Daoy (cell line): ENCODE data around the gene TTLL9. TPM values are rescaled to one million over a fixed set of nuclear protein-coding genes. Genes with fewer than 3 reads are reported as not detected.
"Not testable (repeated sequence)": the region's sequence is repeated elsewhere in the genome, so short reads cannot be mapped to it uniquely, and the experiment has no call there.

Experiments used
- DNase-seq: peaks from one replicate; pipeline ENCODE4 v3.0.0-alpha.2; 2015; ENCODE audit warnings: low read depth
- total RNA-seq: library from RNA; depleted of rRNA; stranded (reverse); fragments of >200 nt; shearing (Covaris generic); gene quantifications from 2 replicates; pipeline ENCODE4 v1.2.3, GENCODE V29; 2014

Gene TTLL9
- total RNA-seq, 1 experiment from 2014 or later: 1.5 TPM

- not testable (repeated sequence) for DNase-seq
Measured at GRCh38 chr20:31917962-31918412, 47.6 kb downstream of the TTLL9 start.

DNA sequence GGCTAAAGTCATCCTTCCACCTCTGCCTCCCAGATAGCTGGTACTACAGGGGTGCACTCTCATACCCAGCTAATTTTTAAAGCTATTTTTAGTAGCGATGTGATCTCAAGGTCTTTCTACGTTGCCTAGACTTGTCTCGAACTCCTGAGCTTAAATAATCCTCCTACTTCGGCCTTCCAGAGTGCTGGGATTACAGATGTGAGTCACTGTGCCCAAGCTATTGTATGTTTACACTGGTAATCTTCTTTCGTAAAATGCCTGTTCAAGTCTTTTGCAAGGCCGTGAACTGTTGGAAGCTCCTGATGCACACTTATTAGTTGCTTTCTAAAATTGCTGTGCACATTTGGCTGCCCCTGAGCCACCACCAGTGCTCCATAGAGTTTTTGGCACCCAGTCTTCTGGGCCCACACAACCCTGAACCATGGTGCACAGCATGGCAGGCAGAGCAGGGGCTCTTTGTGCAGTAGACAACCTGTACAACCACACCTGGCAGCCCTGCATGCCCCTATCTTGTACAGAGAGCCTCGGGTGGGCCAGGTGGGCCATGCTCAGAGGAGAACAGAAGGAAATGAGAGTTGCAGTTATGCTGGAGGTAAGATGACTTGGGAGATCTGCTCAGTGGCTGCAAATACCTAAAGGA is 48.2 kb downstream of the TTLL9 start:
- no peak for DNase-seq

DNA sequence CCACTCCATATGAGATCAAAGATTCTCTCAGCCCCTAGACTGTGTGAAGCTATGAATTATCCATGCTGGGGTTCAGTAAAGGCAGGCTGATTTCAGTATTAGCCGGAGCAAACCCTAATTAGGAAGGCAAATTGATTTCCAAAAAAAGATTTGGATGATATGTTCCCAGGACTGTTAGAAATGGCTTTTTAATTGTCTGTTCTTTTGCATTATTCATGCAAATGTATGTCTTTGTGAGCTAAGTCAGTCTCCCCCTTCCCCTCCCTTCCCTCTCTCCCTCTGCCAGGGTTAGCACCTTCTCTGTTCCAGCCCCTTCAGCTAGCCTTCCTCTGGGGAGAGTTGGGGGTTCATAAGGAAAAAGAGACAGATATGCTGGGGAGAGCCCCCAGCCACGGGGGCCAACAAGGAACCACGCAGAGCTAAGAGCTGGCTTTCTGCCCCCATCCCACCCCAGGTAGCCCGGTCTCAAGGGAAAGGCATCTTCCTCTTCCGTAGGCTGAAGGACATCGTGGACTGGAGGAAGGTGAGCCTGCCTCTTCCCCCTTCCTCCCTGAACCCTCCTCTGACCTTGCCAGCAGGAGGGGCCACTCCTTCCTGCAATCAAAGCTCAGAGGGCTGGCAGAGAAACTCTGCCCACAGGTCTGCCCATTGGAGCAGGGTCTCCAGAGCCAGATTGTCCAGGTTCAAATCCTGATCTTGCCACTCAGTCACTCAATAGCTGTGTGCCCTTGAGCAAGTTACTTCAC is 49.1 kb downstream of the TTLL9 start:
- no peak for DNase-seq

DNA sequence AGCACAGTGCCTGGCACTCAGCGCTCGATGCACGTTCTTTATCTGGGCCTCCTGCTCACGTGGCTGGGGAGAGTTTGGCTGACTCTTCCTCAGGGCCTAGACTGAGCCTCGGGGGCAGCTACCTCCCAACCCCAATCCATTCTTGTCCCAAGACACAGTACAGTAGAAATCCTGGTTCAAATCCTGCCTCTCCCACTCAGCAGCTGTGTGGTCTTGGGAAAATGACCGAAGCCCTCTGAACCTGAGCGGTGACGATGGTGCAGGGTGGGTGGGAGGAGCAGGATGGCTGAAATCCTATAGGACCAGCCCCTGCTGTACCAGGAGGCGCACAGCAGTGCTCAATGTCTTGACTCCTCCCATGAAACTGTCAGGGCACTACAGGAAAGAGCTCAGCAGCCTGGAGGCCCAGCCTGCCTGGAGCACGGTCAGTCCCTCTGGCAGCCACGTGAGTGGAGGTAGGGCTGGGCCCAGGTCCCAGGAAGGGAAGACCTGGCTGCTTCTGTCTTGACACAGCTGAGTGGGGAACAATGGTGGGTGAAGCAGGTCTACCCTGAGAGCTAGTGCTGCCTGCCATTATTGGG is 49.9 kb downstream of the TTLL9 start:
- no peak for DNase-seq

DNA sequence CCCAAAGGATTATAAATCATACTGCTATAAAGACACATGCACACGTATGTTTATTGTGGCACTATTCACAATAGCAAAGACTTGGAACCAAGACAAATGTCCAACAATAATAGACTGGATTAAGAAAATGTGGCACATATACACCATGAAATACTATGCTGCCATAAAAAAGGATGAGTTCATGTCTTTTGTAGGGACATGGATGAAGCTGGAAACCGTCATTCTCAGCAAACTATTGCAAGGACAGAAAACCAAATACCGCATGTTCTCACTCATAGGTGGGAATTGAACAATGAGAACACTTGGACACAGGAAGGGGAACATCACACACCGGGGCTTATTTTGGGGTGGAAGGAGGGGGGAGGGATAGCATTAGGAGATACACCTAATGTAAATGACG is 51.0 kb downstream of the TTLL9 start:
- not testable (repeated sequence) for DNase-seq

DNA sequence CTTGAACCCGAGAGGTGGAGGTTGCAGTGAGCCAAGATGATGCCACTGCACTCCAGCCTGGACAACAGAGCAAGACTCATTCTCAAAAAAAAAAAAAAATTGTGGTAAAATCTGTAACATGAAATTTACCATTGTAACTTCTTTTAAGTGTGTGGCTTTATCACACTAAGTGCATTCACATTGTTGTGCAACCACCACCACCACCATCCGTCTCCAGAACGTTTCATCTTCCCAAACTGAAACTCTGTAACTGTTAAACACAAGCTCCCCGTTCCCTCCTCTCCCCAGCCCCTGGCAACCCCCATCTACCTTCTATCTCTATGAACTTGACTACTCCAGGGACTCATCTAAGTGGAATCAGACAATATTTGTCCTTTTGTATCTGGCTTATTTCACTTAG is 51.7 kb downstream of the TTLL9 start:
- no peak for DNase-seq

DNA sequence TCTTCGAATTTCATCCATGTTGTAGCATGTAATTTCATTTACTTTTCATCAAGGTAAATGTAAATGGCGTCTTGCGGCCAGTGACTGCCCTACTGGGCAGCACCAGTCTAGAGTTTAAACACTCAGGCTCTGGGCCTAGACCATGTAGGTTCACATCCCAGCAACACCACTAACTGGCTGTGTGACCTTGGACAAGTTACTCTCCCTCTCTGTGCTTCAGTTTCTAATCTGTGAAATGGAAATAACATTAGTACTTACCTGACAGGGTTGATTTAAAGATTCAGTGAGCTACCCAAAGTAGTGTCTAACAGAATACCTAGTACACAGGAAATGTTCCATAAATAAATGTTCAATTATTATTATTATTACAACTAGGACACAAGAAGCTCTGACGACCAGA is 52.2 kb downstream of the TTLL9 start:
- DNase-seq: no peak

DNA sequence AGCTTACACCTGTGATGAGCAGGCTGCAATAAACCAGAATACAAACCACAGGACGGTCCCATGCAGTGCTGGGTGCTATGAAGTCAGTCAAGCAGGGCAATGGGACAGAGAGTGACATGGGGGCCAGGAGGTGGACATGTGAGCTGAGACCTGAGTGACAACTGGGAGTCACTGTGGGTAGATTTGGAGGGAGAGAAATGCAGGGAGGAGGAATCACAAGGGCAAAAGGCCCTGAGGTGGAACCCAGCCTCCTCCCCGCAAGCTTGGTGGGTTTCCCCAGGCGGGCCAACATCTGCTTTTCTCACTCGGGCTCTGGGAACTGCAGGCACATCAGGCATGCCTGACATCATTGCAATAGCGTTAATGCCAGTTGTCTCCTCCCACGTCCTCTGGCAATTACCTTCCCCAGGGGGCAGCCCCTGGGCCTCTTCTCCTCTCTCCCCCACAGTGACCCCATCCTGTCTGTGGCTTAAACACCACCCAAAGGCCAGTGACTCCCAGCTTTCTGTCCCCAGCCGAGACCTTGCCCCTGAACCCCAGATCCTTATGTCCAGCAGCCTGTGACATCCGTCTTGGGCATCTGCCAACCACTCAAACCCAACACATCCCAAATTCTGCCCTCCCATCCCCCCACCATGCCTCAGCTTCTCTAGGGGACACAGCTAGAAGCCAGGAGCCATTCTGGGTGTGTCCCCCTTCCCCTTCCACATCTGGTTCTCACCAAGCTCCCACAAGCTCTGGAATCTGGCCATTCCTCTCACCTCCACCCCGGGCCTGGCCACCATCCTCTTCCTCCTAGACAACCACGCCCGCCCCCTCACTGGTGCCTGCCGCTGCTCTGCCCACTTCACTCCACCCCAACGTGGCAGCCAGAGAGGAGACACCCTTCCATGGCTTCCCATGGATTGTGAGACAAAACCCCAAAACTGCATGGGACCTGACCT is 53.2 kb downstream of the TTLL9 start:
- peak; percentile 16 for DNase-seq

GRCh38 chr20:31924561-31924960 is 54.1 kb downstream of the TTLL9 start:
- DNase-seq: no peak

DNA sequence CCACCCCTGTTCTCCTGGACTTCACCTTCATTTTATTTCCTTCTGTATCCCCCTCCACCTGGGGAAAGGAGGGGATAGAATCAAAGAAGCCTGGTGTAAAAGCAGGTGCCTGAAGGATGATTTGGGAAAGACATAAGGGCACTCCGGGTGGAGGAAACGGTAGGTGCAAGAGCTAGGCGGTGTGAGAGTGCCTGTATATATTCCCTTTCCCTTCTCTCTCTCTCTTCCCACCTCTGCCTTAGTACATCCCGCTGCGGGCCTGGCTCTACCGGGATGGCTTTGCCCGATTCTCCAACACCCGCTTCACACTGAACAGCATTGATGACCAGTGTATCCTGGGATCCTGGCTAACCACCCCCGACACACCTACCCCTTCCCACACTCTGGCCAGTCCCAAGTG is 55.2 kb downstream of the TTLL9 start:
- DNase-seq: no peak

DNA sequence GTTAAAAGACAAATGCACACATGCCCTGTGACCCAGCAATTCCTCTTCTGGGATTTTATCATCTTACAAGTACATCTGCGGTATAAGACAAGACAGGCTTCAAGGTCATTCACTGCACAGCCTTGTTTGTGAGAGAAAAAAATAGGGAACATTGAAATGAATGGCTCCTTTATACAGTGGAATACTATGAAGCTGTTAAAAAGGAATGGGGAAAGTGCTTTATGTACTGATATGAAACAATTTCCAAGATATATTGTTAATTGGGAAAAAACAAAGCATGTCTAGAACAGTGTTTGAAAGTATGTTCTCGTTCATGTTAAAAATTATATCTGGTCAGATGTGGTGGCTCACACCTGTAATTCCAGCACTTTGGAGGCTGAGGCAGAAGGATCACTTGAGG is 56.1 kb downstream of the TTLL9 start:
- no peak for DNase-seq

DNA sequence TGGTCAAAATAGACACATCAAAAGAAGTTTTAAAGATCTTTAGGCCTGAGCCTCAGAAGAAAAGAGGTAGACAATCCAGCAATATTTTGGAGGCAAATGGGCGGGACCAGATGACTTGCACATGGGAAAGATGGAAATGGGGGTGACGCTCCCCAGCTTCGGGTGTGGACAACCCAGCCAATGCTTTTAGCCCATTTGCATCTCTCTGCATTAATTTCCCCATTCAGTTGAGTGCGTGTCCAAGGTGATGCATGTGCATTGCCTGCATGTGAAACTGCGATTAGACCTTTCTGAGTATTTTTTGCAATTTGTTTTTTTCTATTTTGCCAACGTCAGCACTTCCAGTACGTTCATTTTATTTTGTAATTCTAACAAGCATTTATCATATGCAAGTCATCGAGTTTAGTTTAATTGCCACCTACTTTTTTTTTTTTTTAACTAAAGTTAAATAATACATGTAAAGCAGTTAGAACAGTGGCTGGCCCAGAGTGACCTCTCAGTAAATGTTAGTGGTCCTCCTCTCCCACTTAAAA is 57.3 kb downstream of the TTLL9 start:
- DNase-seq: no peak

DNA sequence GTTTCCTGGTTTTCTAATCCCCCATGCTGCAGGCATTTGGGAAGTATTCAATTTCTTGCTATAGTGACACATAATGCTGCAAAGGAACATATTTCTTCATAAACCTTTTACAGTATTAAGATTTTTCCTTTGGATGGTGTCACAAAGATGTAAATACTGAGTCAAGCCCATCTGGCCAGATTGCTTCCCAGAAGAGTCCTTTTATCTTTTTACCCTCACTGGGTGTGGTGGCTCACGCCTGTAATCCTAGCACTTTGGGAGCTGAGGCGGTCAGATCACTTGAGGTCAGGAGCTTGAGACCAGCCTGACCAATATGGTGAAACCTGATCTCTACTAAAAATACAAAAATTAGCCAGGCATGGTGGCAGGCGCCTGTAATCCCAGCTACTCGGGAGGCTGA is 59.2 kb downstream of the TTLL9 start:
- not testable (repeated sequence) for DNase-seq

DNA sequence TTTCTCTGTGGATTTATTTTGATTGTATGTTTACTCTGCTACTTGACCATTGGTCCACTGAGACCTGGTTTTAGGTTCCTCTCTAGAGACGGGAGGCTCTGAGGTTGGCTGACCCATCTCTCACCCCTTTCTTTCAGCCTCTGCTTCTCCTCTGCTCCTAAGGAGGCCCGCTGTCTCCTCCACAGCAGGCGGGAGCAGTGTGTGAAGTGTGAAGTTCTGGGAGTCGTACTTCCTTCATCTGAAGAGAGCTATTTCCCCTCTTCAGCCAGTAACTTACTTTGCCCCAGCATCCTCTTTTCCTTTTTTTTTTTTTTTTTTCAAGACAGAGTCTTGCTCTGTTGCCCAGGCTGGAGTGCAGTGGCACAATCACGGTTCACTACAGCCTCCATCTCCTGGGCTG is 60.3 kb downstream of the TTLL9 start:
- no peak for DNase-seq

DNA sequence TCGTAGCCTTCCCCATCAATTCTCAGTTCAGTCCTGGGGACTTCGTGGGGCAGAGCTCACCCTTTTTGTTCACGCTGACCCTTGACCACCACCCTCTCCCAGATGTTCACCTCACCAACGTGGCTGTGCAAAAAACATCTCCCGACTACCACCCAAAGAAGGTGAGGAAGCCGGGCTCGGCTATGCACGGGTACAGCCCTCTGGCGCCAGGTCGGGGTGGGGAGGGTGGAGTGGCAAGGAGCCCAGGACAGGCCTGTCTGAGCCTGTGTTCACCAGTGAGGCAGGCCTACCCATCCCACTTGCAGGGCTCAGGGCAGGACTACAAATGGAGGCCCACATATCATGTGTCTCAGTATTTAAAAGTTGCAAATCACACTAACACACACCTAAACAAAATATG is 63.3 kb downstream of the TTLL9 start:
- DNase-seq: no peak

DNA sequence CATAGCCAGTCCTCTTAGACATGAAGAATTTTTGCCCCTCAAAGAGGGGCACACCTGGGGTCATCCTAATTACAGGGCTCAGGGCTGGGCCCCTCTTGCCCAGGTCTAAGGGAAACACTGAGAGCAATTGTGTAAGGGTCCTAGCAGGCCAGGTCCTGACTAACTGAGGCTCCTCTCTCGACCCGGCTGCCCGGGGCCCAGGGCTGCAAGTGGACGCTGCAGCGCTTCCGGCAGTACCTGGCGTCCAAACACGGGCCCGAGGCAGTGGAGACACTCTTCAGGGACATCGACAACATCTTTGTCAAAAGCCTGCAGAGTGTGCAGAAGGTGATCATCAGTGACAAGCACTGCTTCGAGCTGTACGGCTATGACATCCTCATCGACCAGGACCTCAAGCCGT is 64.1 kb downstream of the TTLL9 start:
- no peak for DNase-seq

DNA sequence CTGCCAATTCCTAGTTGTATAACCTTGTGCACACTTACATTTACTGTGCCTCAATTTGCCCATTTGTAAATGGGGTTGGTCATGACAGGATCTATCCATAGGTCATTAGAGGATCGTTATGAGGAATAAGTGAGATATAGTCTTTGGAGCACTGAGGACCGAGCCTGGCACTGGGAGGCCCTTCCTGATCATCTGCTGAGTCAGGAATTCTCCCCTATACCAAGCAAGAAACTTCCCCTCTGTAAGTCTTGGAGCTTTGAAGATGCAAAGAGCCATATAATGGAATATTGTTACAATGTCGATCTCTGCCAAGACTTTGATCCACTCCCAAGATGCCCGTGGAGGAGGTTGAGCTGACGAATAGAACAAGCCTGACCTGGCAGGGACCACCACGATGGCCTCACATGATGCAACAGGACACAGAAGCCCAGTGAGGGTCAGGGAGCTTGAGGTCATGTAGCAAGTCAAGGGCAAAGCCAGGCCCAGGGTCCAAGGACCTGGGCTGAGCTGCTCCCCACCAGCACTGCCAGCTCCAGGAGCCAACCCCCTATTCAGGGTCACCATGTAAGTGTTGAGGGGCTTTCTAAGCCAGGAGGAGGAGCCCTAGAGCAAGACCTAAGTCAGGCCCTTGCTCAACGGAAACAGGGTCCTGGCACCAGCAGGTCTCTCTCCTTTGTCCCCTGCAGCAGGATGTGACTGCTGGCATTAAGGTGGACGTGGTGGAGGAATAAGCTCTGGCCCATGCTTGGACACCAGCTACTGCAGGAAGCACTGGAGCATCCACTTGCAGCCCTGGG is 64.7 kb downstream of the TTLL9 start:
- DNase-seq: no peak

DNA sequence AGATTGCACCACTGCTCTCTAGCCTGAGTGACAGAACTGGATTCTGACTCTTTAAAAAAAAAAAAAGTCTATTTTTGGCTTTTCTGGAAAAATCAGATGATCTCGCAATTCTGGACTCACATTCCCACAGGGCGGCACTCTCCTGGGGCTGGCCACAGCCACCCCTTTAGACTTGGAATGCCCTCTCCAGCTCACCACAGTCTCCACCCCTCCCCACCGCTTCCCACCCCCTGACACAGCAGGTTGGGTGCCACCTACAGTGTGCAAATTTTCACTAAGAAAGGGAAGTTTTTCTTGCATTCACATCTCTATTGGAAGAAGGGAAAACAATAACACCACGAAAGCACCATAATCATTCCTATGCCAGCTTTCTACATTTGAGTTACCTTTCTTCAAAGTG is 66.0 kb downstream of the TTLL9 start:
- no peak for DNase-seq

DNA sequence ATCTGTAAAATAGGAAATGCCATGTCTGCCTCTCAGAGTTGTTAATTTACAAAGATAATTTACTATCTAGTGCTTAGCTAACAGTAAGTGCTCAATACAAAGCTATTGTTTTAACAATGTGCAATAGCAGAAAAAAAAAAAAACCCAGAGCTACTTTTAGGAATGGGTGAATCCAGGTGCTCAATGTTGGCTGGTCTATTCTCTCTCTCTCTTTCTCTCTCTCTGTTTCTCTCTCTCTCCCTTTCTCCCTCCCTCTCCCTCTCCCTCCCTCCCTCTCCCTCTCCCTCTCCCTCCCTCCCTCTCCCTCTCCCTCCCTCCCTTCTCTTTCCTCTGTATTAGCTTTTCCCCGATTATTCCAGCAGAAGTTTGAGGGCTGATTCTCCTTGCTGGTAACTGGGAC is 67.4 kb downstream of the TTLL9 start:
- no peak for DNase-seq

- DNase-seq: no peak
Measured at GRCh38 chr20:31939661-31940060, 69.2 kb downstream of the TTLL9 start.

DNA sequence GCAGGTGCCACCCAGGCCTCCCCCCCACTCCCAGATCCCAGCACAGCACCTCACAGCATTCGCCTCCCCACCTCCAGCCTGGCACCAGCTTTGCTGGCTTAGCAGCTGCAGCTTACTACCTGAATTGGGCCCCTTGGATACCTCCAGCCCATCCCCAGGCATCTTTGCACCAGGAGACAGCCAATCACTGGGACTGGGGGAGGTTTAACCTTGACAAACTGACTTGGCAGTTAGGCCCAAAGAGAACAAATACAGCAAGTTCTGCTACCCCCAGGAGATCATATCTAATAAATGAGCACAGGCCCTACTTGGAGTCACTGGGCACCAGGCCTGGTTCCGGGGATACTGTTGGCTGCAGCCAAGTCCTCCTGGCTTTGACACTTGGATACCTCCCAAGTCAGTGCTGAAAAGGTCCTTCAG is 72.6 kb downstream of the TTLL9 start:
- no peak for DNase-seq
